CD14-positive monocyte (primary cell): Measurements from ENCODE around the gene ZFP36L2. TPM values are rescaled to one million over a fixed set of nuclear protein-coding genes. Genes with fewer than 3 reads are reported as not detected.

Experiments
- DNase-seq, 3 donors: peaks; one replicate each; pipeline ENCODE4 v3.0.0-alpha.2; 2011 to 2022
- H2AFZ ChIP-seq: 2 replicates; pipeline ENCODE4 v1.6.0; 2012; ENCODE audit warnings: mild to moderate bottlenecking, low read depth, low read length, inconsistent platforms; ENCODE audit not compliant: insufficient read depth, poor library complexity, severe bottlenecking
- H3K27ac ChIP-seq, 2 donors: 1 replicate in 1 of 2; 2 replicates in 1 of 2; pipeline ENCODE4 v1.5.1; 2012 to 2013; ENCODE audit warnings: low read length in 2 of 2, control low read depth in 1 of 2, inconsistent platforms in 1 of 2, low read depth in 1 of 2, mild to moderate bottlenecking in 1 of 2
- H3K27me3 ChIP-seq, 2 donors: one replicate each; pipeline versions ENCODE4 v1.6.0 to v1.6.1; 2011 to 2013; ENCODE audit warnings: low read length in 2 of 2; ENCODE audit not compliant: control insufficient read depth in 2 of 2, insufficient read depth in 2 of 2
- H3K36me3 ChIP-seq, 2 donors: replicated peaks in 1 of 2; 1 replicate in 1 of 2; 2 replicates in 1 of 2; pipeline versions ENCODE4 v1.5.1 to v1.6.1; 2012 to 2013; ENCODE audit warnings: low read length in 2 of 2, control low read depth in 1 of 2, inconsistent platforms in 1 of 2, mild to moderate bottlenecking in 1 of 2; ENCODE audit not compliant: insufficient read depth in 2 of 2, control insufficient read depth in 1 of 2
- H3K4me1 ChIP-seq, 2 donors: 1 replicate in 1 of 2; 2 replicates in 1 of 2; pipeline versions ENCODE4 v1.5.1 to v1.6.1; 2012 to 2013; ENCODE audit warnings: low read length in 2 of 2, control low read depth in 1 of 2, inconsistent platforms in 1 of 2, mild to moderate bottlenecking in 1 of 2, moderate library complexity in 1 of 2; ENCODE audit not compliant: insufficient read depth in 2 of 2, control insufficient read depth in 1 of 2
- H3K4me2 ChIP-seq: replicated peaks from 2 replicates; pipeline ENCODE3; 2012; ENCODE audit warnings: low read length, moderate library complexity, mild to moderate bottlenecking; ENCODE audit not compliant: poor library complexity, severe bottlenecking; ENCODE audit errors: extremely low read depth
- H3K4me3 ChIP-seq, 3 experiments: fragments of 200-600 bp in 1 of 3; sonication (generic) in 1 of 3; replicated peaks in 1 of 3; 1 replicate in 2 of 3; 2 replicates in 1 of 3; pipeline ENCODE4 v1.5.1; 2011 to 2013; ENCODE audit warnings: low read length in 3 of 3, mild to moderate bottlenecking in 3 of 3, control low read depth in 2 of 3, low read depth in 2 of 3, inconsistent platforms in 1 of 3, moderate library complexity in 1 of 3
- H3K79me2 ChIP-seq: 2 replicates; pipeline ENCODE4 v1.6.0; 2012; ENCODE audit warnings: mild to moderate bottlenecking, control low read depth, inconsistent platforms, low read length, moderate library complexity; ENCODE audit not compliant: insufficient read depth
- H3K9ac ChIP-seq: 2 replicates; pipeline ENCODE4 v1.6.0; 2017; ENCODE audit warnings: low read length, mild to moderate bottlenecking; ENCODE audit not compliant: insufficient read depth, poor library complexity, severe bottlenecking
- H3K9me3 ChIP-seq, 2 donors: replicated peaks in 1 of 2; 1 replicate in 1 of 2; 2 replicates in 1 of 2; pipeline versions ENCODE4 v1.5.1 to v1.6.1; 2012 to 2013; ENCODE audit warnings: low read length in 2 of 2, control low read depth in 1 of 2; ENCODE audit not compliant: control insufficient read depth in 1 of 2, insufficient read depth in 1 of 2
- H4K20me1 ChIP-seq: 2 replicates; pipeline ENCODE4 v1.6.0; 2012; ENCODE audit warnings: mild to moderate bottlenecking, low read length, control low read depth, moderate library complexity; ENCODE audit not compliant: insufficient read depth
- H3K27ac Mint-ChIP-seq, 7 donors: one replicate each; pipeline ENCODE4 v1.8.0; 2020; ENCODE audit warnings: mild to moderate bottlenecking in 7 of 7, mixed read lengths in 7 of 7, moderate library complexity in 6 of 7, inconsistent platforms in 2 of 7
- H3K27me3 Mint-ChIP-seq, 3 donors: one replicate each; pipeline ENCODE4 v1.8.0; 2021 to 2022; ENCODE audit warnings: low read depth in 3 of 3, mild to moderate bottlenecking in 3 of 3, mixed read lengths in 3 of 3, moderate library complexity in 3 of 3, inconsistent platforms in 1 of 3
- H3K36me3 Mint-ChIP-seq, 2 donors: one replicate each; pipeline ENCODE4 v1.8.0; 2020; ENCODE audit warnings: mixed read lengths in 2 of 2, inconsistent platforms in 1 of 2, mild to moderate bottlenecking in 1 of 2
- H3K4me1 Mint-ChIP-seq: one replicate; pipeline ENCODE4 v1.8.0; 2020; ENCODE audit warnings: mild to moderate bottlenecking, mixed read lengths
- H3K4me3 Mint-ChIP-seq, 2 donors: one replicate each; pipeline ENCODE4 v1.8.0; 2020; ENCODE audit warnings: mild to moderate bottlenecking in 2 of 2, mixed read lengths in 2 of 2, moderate library complexity in 1 of 2
- H3K9me3 Mint-ChIP-seq, 7 donors: one replicate each; pipeline ENCODE4 v1.8.0; 2020 to 2022; ENCODE audit warnings: mixed read lengths in 7 of 7, mild to moderate bottlenecking in 6 of 7, moderate library complexity in 6 of 7, inconsistent platforms in 2 of 7
- CTCF ChIP-seq: fragments of 200-600 bp; IDR thresholded peaks from one replicate; pipeline ENCODE4 v1.8.0; 2022; ENCODE audit warnings: antibody characterized with exemption, mild to moderate bottlenecking
- WGBS: methylation state at CpG from one replicate; pipeline ENCODE4 v1.1.5; 2013; ENCODE audit warnings: missing lambda C conversion rate; ENCODE audit not compliant: insufficient coverage; 5-methylcytosine and 5-hydroxymethylcytosine counted together
- intact Hi-C, 2 donors: fragments of 100-400 bp; cut with micrococcal nuclease; formaldehyde crosslinking; loops; one replicate each; pipeline versions ENCODE4 v1.15.0 to v1.15.1; 2023
- polyA plus RNA-seq, 3 donors: library from polyadenylated mRNA; depleted of rRNA in 1 of 3; unstranded in 2 of 3; stranded (reverse) in 1 of 3; fragments of 300-500 nt in 2 of 3; fragments of >200 nt in 1 of 3; fragmentation: Illumina TruSeq in 2 of 3; gene quantifications; 1 replicate in 2 of 3; 2 replicates in 1 of 3; pipeline ENCODE4 v1.2.3, GENCODE V29; 2012 to 2021

The ZFP36L2 gene
- polyA plus RNA-seq, 3 donors, result 84.4 to 150 (median 88.3) TPM

GRCh38 chr2:43274055-43274454 lies 47.6 kb upstream of the ZFP36L2 start:
- no peak overlapping the region for H3K4me2 ChIP-seq
- TF ChIP-seq CTCF, result no peak
- peaks cover 0 to 3% (median 0%) of the 10 kb centered on the region in 3 donors for H3K27me3 Mint-ChIP-seq
- intact Hi-C loops, result no loop called here
- no peak overlapping the region for H2AFZ ChIP-seq
- no peak overlapping the region for H3K9ac ChIP-seq
- peaks cover 26 to 30% of the 10 kb centered on the region in 2 donors for H3K4me1 ChIP-seq
- DNase-seq, result no peak
- peaks cover 5% of the 10 kb centered on the region in 2 donors for H3K36me3 ChIP-seq
- no peaks in the 10 kb centered on the region for H3K79me2 ChIP-seq
- no peak overlapping the region for H3K27ac ChIP-seq
- peaks cover 48% of the 10 kb centered on the region for H3K4me1 Mint-ChIP-seq
- no peaks in the 10 kb centered on the region for H3K27me3 ChIP-seq
- no peaks in the 10 kb centered on the region for H4K20me1 ChIP-seq
- peaks cover 44 to 49% of the 10 kb centered on the region in 2 donors for H3K36me3 Mint-ChIP-seq
- no peak overlapping the region for H3K4me3 ChIP-seq
- peaks cover 0 to 3% (median 0%) of the 10 kb centered on the region in 7 donors for H3K9me3 Mint-ChIP-seq
- H3K9me3 ChIP-seq, result no peaks in the 10 kb centered on the region
- H3K4me3 Mint-ChIP-seq, result no peak overlapping the region
- WGBS, result 82% methylated on average over 3 of the region's 4 CpGs
- H3K27ac Mint-ChIP-seq, result peak overlapping the region in 5 of 7 donors; percentile 2 to 77 (median 55)

DNA sequence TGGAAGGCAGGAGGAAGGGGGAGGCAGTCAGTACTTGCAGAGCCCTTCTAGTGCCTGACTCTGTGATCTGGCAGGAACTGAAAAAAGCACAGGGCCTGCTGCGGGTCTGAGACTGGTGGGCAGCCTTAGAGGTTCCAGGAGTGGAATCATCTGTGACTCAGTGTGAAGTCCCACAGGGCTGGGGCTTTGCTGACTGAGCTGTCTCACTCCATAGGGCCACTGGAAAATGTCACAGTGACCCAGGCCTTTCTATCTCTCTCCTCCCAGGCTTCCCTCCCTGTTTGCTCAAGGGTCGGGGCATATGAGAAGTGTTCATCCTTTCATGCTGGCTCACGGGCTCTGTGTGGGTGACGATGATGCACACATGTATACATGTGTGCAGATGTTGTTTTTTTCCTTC lies 47.1 kb upstream of the ZFP36L2 start:
- no peaks in the 10 kb centered on the region for H3K36me3 ChIP-seq
- H3K27ac Mint-ChIP-seq, result peak overlapping the region in 5 of 7 donors; percentile 2 to 77 (median 13)

More for the DNA sequence above, 47.1 kb upstream of the ZFP36L2 start:
- DNase-seq, result no peak
- Histone ChIP-seq H3K9ac (no peak overlapping the region), H3K4me1 (peaks cover 31 to 36% of the 10 kb centered on the region in 2 donors), H4K20me1 (no peaks in the 10 kb centered on the region), H3K27me3 (no peaks in the 10 kb centered on the region), H3K27ac (no peak overlapping the region), H2AFZ (no peak overlapping the region), H3K4me2 (no peak overlapping the region), H3K4me3 (no peak overlapping the region), H3K9me3 (no peaks in the 10 kb centered on the region), H3K79me2 (no peaks in the 10 kb centered on the region)
- 70% methylated on average over 1 of the region's 4 CpGs for WGBS
- intact Hi-C loops, result no loop called here
- no peak overlapping the region for H3K4me3 Mint-ChIP-seq
- H3K9me3 Mint-ChIP-seq, result peaks cover 0 to 3% (median 0%) of the 10 kb centered on the region in 7 donors
- H3K36me3 Mint-ChIP-seq, result peaks cover 42 to 48% of the 10 kb centered on the region in 2 donors
- H3K27me3 Mint-ChIP-seq, result peaks cover 0 to 3% (median 0%) of the 10 kb centered on the region in 3 donors
- TF ChIP-seq CTCF, result no peak
- peaks cover 53% of the 10 kb centered on the region for H3K4me1 Mint-ChIP-seq
